Vagina (tissue), 2 donors: ENCODE results near the gene FOXF2. TPM values are rescaled to one million over a fixed set of nuclear protein-coding genes. Genes with fewer than 3 reads are reported as not detected.

Experiments
- DNase-seq, 2 donors: peaks; one replicate each; pipeline ENCODE4 v3.0.0-alpha.2; 2017; ENCODE audit errors: extremely low spot score in 2 of 2
- H3K27ac ChIP-seq: fragments of 200-600 bp; sonication (generic); one replicate; pipeline ENCODE4 v1.5.1; 2019
- H3K27me3 ChIP-seq: fragments of 200-600 bp; sonication (generic); one replicate; pipeline ENCODE4 v1.5.1; 2019
- H3K36me3 ChIP-seq, 2 donors: fragments of 200-600 bp; sonication (generic); one replicate each; pipeline ENCODE4 v1.5.1; 2017 to 2019
- H3K4me1 ChIP-seq: fragments of 200-600 bp; sonication (generic); one replicate; pipeline ENCODE4 v1.5.1; 2019
- H3K4me3 ChIP-seq, 2 donors: fragments of 200-600 bp; sonication (generic); 1 replicate in 1 of 2; 2 replicates in 1 of 2; pipeline ENCODE4 v1.5.1; 2016 to 2019
- H3K9me3 ChIP-seq: fragments of 200-600 bp; sonication (generic); one replicate; pipeline ENCODE4 v1.5.1; 2019
- POLR2A ChIP-seq, 2 donors: fragments of 450-650 bp; IDR thresholded peaks; one replicate each; pipeline ENCODE4 v1.6.1; 2017; ENCODE audit warnings: antibody characterized with exemption in 2 of 2, mild to moderate bottlenecking in 2 of 2, moderate library complexity in 2 of 2
- POLR2AphosphoS5 ChIP-seq, 2 donors: sonication (generic); formaldehyde crosslinking; IDR thresholded peaks; one replicate each; pipeline ENCODE4 v1.9.0; 2017; ENCODE audit warnings: antibody characterized with exemption in 2 of 2, mild to moderate bottlenecking in 2 of 2, low read depth in 1 of 2; ENCODE audit not compliant: insufficient read depth in 1 of 2
- intact Hi-C: fragments of 100-400 bp; cut with DNase I; formaldehyde crosslinking; loops from one replicate; pipeline ENCODE4 v1.15.1; 2023
- total RNA-seq: library from RNA; depleted of rRNA; stranded (reverse); fragments of >200 nt; gene quantifications from one replicate; pipeline ENCODE4 v1.2.3, GENCODE V29; 2016
- TF ChIP-seq, protein P1 (sequence below), 3 experiments: fragments of 450-650 bp in 2 of 3; fragments of 200-600 bp in 1 of 3; sonication (generic) in 1 of 3; IDR thresholded peaks; one replicate each; pipeline ENCODE4 v1.5.1; 2017 to 2019; ENCODE audit warnings: antibody characterized with exemption in 3 of 3, mild to moderate bottlenecking in 2 of 3, moderate library complexity in 2 of 3

Gene FOXF2
- total RNA-seq, 1 donor from 2014 or later: 1.2 TPM

GRCh38 chr6:1382331-1382882 is 7.0 kb upstream of the FOXF2 start:
- Histone ChIP-seq H3K27me3 (peaks cover 32% of the 10 kb centered on the region), H3K4me1 (peaks cover 53% of the 10 kb centered on the region), H3K27ac (no peak overlapping the region), H3K36me3 (no peaks in the 10 kb centered on the region), H3K9me3 (no peaks in the 10 kb centered on the region), H3K4me3 (peak overlapping the region; percentile 13 to 34)
- DNase-seq: no peak
- intact Hi-C loops: loop anchor here (5.0 kb wide), 1 partner anchor 580 kb away; no protein-coding TSS in a partner anchor
- TF ChIP-seq, protein P1, sequence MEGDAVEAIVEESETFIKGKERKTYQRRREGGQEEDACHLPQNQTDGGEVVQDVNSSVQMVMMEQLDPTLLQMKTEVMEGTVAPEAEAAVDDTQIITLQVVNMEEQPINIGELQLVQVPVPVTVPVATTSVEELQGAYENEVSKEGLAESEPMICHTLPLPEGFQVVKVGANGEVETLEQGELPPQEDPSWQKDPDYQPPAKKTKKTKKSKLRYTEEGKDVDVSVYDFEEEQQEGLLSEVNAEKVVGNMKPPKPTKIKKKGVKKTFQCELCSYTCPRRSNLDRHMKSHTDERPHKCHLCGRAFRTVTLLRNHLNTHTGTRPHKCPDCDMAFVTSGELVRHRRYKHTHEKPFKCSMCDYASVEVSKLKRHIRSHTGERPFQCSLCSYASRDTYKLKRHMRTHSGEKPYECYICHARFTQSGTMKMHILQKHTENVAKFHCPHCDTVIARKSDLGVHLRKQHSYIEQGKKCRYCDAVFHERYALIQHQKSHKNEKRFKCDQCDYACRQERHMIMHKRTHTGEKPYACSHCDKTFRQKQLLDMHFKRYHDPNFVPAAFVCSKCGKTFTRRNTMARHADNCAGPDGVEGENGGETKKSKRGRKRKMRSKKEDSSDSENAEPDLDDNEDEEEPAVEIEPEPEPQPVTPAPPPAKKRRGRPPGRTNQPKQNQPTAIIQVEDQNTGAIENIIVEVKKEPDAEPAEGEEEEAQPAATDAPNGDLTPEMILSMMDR (IDR thresholded peaks at IDR 0.05): no peak
- TF ChIP-seq POLR2AphosphoS5 (IDR thresholded peaks at IDR 0.05; ENCODE audit: insufficient read depth in 1 of 2, low read depth in 1 of 2) (no peak), POLR2A (IDR thresholded peaks at IDR 0.05) (no peak)

GRCh38 chr6:1382883-1383728 is 6.3 kb upstream of the FOXF2 start:
- Histone ChIP-seq H3K9me3 (no peaks in the 10 kb centered on the region), H3K27ac (no peak overlapping the region), H3K4me1 (peaks cover 50% of the 10 kb centered on the region), H3K36me3 (no peaks in the 10 kb centered on the region), H3K27me3 (peaks cover 29% of the 10 kb centered on the region), H3K4me3 (no peak overlapping the region)
- intact Hi-C loops: loop anchor here (5.0 kb wide), 1 partner anchor 581 kb away; no protein-coding TSS in a partner anchor
- DNase-seq: no peak
- TF ChIP-seq POLR2AphosphoS5 (IDR thresholded peaks at IDR 0.05; ENCODE audit: insufficient read depth in 1 of 2, low read depth in 1 of 2) (no peak), POLR2A (IDR thresholded peaks at IDR 0.05) (no peak)
- TF ChIP-seq, protein P1 (IDR thresholded peaks at IDR 0.05): no peak

DNA sequence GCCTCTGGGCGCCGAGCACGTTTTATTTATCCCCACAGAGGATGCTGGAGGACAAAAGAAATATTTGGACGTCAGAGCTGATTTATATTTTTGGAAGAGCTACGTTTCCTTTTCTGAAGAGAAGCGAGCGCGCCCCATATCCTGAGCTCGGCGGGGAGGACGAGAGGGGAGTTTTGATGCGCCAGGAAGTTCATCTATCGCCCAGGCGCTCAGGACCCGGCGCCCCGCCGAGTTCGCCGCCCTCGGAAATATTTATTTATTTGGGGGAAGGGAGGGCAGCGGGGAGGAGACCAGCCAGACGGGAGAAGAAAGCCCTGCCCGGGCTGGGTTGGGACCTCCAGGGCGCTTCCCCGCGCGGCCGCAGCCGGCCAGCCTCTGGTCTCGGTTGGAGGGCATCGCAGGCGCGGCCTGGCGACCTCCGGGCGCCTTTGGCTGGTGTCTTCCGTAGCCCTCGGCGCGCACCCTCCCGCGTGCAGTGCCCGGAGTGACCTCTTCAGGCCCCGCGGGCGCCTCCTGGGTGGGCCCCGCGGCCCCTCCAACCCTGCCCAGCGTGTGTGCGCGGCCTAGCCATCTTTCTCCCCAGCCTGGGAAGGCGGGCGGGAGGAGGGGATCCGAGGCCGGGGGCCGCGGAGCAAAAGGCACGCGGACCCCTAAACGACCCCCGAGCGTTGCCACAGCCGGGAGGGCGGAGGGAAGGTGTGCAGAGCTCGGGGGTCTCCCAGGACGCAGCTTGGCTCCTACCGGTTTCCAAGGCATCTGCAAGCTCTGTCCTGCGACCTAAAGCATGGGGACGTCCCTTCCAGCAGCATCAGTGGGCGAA is 5.4 kb upstream of the FOXF2 start:
- H3K36me3 ChIP-seq: no peaks in the 10 kb centered on the region
- no peak for TF ChIP-seq POLR2A (IDR thresholded peaks at IDR 0.05)
- TF ChIP-seq, protein P1 (IDR thresholded peaks at IDR 0.05): no peak
- no peak for TF ChIP-seq POLR2AphosphoS5 (IDR thresholded peaks at IDR 0.05; ENCODE audit: insufficient read depth in 1 of 2, low read depth in 1 of 2)
- intact Hi-C loops: loop anchor here (5.0 kb wide), 1 partner anchor 582 kb away; no protein-coding TSS in a partner anchor
- peaks cover 46% of the 10 kb centered on the region for H3K4me1 ChIP-seq
- H3K4me3 ChIP-seq: no peak overlapping the region
- H3K9me3 ChIP-seq: no peaks in the 10 kb centered on the region
- H3K27ac ChIP-seq: no peak overlapping the region
- H3K27me3 ChIP-seq: peaks cover 26% of the 10 kb centered on the region
- DNase-seq: no peak

DNA sequence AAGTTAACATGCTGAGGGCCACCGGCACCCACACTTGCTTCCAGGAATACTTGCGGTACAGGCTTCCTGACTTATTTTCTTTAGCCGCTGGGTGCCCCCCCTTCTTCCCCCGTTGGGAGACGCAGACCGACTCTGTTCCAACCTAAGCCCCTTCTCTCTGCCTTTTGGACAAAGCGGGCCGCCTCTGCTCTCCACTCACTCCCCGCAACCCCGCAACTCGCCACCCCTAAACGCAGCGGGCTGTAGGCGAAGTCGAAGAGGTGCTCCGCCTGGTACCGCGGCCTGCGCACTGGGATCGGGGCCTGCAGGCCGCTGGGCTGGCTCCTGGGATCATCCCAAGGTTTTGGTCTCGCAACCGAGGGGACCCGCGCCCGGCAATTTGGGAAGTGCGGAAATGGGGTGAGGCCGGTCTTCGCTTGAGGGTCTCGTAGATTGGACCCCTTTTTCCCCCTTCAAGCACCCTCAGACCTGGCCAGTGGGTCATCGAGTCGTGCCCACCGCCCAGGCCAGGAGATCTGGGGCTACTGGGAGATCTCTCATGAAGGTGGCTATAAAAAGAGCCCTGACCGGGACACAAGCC is 4.7 kb upstream of the FOXF2 start:
- no peak for DNase-seq
- TF ChIP-seq POLR2A (IDR thresholded peaks at IDR 0.05): no peak
- TF ChIP-seq, protein P1 (IDR thresholded peaks at IDR 0.05): no peak
- TF ChIP-seq POLR2AphosphoS5 (IDR thresholded peaks at IDR 0.05; ENCODE audit: insufficient read depth in 1 of 2, low read depth in 1 of 2): no peak
- Histone ChIP-seq H3K9me3 (no peaks in the 10 kb centered on the region), H3K4me3 (no peak overlapping the region), H3K36me3 (no peaks in the 10 kb centered on the region), H3K4me1 (peaks cover 43% of the 10 kb centered on the region), H3K27ac (no peak overlapping the region), H3K27me3 (peaks cover 26% of the 10 kb centered on the region)
- intact Hi-C loops: loop anchor here (5.0 kb wide), 1 partner anchor 582 kb away; no protein-coding TSS in a partner anchor
